D721Med (cell line): Measurements from ENCODE around the gene DDX55.
"Not testable (repeated sequence)": the region's sequence is repeated elsewhere in the genome, so short reads cannot be mapped to it uniquely, and the experiment has no call there.

Experiments
- DNase-seq: peaks from one replicate; pipeline ENCODE4 v3.0.0; 2011; ENCODE audit warnings: low spot score; ENCODE audit not compliant: insufficient read length
- FAIRE-seq: peaks from 2 replicates; lab custom pipeline; 2011; peaks lifted over from hg19 to GRCh38; lab: Jason Lieb, UNC
- CTCF ChIP-seq: IDR thresholded peaks from 2 replicates; pipeline ENCODE4 v1.5.1; 2012; ENCODE audit warnings: mild to moderate bottlenecking, control low read depth; ENCODE audit not compliant: insufficient read depth; ENCODE audit errors: missing control alignments

The DDX55 gene, protein sequence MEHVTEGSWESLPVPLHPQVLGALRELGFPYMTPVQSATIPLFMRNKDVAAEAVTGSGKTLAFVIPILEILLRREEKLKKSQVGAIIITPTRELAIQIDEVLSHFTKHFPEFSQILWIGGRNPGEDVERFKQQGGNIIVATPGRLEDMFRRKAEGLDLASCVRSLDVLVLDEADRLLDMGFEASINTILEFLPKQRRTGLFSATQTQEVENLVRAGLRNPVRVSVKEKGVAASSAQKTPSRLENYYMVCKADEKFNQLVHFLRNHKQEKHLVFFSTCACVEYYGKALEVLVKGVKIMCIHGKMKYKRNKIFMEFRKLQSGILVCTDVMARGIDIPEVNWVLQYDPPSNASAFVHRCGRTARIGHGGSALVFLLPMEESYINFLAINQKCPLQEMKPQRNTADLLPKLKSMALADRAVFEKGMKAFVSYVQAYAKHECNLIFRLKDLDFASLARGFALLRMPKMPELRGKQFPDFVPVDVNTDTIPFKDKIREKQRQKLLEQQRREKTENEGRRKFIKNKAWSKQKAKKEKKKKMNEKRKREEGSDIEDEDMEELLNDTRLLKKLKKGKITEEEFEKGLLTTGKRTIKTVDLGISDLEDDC

GRCh38 chr12:123601602-123602489, at the start of gene DDX55:
DDX55 (plus strand) TSS chr12:123602099; CDS start chr12:123602149, 50 bp downstream.
- DNase-seq (peak; percentile 52), FAIRE-seq (no peak)
- TF ChIP-seq CTCF = peak; percentile 12

DNA sequence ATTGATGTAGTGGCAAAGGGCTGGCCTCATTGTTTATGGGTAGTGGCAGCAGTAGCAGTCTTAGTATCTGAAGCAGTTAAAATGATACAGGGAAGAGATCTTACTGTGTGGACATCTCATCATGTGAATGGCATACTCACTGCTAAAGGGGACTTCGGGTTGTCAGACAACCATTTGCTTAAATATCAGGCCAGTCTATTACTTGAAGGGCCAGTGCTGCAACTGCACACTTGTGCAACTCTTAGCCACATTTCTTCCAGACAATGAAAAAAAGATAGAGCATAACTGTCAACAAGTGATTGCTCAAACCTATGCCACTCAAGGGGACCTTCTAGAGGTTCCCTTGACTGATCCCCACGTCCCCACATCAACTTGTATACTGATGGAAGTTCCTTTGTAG, 47.8 kb upstream of the DDX55 start:
- DNase-seq, FAIRE-seq: not testable (repeated sequence)

DNA sequence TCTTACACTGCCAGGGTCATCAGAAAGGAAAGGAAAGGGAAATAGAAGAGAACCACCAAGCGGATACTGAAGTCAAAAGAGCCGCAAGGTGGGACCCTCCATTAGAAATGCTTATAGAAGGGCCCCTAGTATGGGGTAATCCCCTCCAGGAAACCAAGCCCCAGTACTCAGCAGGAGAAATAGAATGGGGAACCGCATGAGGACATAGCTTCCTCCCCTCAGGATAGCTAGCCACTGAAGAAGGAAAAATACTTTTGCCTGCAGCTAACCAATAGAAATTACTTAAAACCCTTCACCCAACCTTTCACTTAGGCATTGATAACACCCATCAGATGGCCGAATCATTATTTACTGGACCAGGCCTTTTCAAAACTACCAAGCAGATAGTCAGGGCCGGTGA, 47.1 kb upstream of the DDX55 start:
- DNase-seq, FAIRE-seq: not testable (repeated sequence)

DNA sequence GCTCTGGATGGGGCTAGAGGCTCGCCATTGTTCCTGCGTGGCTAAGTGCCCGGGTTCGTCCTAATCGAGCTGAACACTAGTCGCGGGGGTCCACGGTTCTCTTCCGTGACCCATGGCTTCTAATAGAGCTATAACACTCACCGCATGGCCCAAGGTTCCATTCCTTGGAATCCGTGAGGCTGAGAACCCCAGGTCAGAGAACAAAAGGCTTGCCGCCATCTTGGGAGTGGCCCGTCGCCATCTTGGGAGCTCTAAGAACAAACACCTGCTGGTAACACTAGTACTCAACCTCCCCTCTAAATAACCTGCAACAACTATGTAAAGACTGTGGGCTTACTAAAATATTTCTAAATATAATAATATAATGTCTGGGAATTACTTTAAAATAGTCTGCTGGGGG, 43.4 kb upstream of the DDX55 start:
- DNase-seq, FAIRE-seq: not testable (repeated sequence)

GRCh38 chr12:123559468-123559867, 42.4 kb upstream of the DDX55 start:
- no peak for FAIRE-seq
- no peak for TF ChIP-seq CTCF

DNA sequence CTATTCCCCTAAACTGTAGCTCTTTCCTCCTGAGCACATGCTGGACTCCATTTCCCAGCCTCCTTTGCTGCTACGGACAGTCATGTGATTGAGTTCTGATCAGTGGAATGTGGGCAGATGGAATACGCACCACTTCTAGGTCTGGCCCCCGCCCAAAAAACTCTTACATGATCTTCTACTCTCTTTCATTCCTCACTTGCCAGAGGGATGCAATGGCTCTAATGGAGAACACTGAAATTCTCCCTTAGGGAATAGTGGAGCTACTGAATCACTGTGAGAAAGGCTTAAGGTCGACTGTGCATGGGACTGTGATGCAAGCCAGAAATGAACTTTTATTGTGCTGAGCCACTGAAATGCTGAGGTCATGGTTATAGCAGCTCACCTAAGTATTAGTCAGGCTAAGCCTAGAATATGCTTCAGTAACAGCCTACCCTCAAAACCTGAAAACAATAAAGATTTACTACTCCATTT, 30.5 kb upstream of the DDX55 start:
- TF ChIP-seq CTCF = no peak
- DNase-seq (no peak), FAIRE-seq (no peak)

More at GRCh38 chr12:123559468-123559867, 42.4 kb upstream of the DDX55 start:
- no peak for DNase-seq

- DNase-seq (no peak), FAIRE-seq (no peak)
- TF ChIP-seq CTCF = no peak
Observed at GRCh38 chr12:123572391-123572790, 29.5 kb upstream of the DDX55 start.

DNA sequence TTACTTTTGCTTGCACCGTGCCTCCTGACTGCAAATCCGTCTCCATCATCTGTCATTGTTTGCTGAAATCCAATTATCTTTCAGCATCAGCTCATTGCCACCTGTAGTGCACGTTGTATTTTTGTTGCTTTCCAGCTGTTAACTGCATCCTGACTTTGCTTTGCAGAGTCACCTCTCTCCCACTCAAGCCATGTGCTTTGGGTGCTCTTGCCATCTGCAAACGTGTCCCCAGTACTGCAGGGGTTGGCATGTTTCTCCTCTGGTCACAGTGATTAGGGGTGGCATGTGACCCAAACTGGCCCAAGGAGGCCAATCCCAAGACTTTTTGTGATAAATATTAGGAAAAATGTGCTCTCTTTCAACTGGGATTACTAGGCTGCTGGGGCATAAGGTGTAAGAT, 28.0 kb upstream of the DDX55 start:
- FAIRE-seq = no peak
- no peak for TF ChIP-seq CTCF
- no peak for DNase-seq
